Adrenal gland (tissue), 12 donors: ENCODE measurements around the gene INTS3. TPM values are rescaled to one million over a fixed set of nuclear protein-coding genes. Genes with fewer than 3 reads are reported as not detected.
"Not testable (repeated sequence)": the region's sequence is repeated elsewhere in the genome, so short reads cannot be mapped to it uniquely, and the experiment has no call there.

Experiments used
- DNase-seq, 7 donors: peaks; one replicate each; pipeline ENCODE4 v3.0.0-alpha.2; 2019 to 2020
- H3K27ac ChIP-seq, 5 donors: fragments of 200-600 bp; sonication (generic) in 4 of 5; 1 replicate in 3 of 5; 2 replicates in 2 of 5; pipeline versions ENCODE4 v1.5.1 to v1.8.0; 2016 to 2020; ENCODE audit warnings: mild to moderate bottlenecking in 1 of 5
- H3K27me3 ChIP-seq: fragments of 200-600 bp; 2 replicates; pipeline ENCODE4 v1.8.0; 2021
- H3K36me3 ChIP-seq, 2 donors: fragments of 200-600 bp; replicated peaks in 1 of 2; 1 replicate in 1 of 2; 2 replicates in 1 of 2; pipeline versions ENCODE4 v1.5.1 to v1.8.0; 2018 to 2022
- H3K4me1 ChIP-seq, 2 donors: fragments of 200-600 bp; replicated peaks in 1 of 2; 1 replicate in 1 of 2; 2 replicates in 1 of 2; pipeline versions ENCODE4 v1.5.1 to v1.8.0; 2018 to 2021
- H3K4me3 ChIP-seq, 4 donors: fragments of 200-600 bp; sonication (generic) in 3 of 4; one replicate each; pipeline ENCODE4 v1.5.1; 2016 to 2018
- H3K9me3 ChIP-seq, 3 donors: fragments of 200-600 bp; sonication (generic) in 1 of 3; replicated peaks in 1 of 3; 1 replicate in 2 of 3; 2 replicates in 1 of 3; pipeline versions ENCODE4 v1.5.1 to v1.8.0; 2016 to 2021
- CTCF ChIP-seq, 6 experiments: fragments of 450-650 bp in 4 of 6; fragments of 200-600 bp in 2 of 6; sonication (generic) in 1 of 6; IDR thresholded peaks; 1 replicate in 5 of 6; 2 replicates in 1 of 6; pipeline versions ENCODE4 v1.5.1 to v1.8.0; 2016 to 2021; ENCODE audit warnings: antibody characterized with exemption in 6 of 6, mild to moderate bottlenecking in 2 of 6, moderate library complexity in 1 of 6
- POLR2A ChIP-seq, 2 donors: fragments of 450-650 bp; IDR thresholded peaks; one replicate each; pipeline ENCODE4 v1.6.1; 2017; ENCODE audit warnings: antibody characterized with exemption in 2 of 2, mild to moderate bottlenecking in 2 of 2, moderate library complexity in 1 of 2
- WGBS, 4 donors: extraction: QIAGEN DNeasy Blood & Tissue Kit in 2 of 4; methylation state at CpG; one replicate each; pipeline versions ENCODE4 v1.1.5 to v1.1.7; 2013 to 2017; 5-methylcytosine and 5-hydroxymethylcytosine counted together
- intact Hi-C, 2 donors: fragments of 100-400 bp; cut with DNase I; formaldehyde crosslinking; loops; one replicate each; pipeline versions ENCODE4 v1.14.1 to v1.15.0; 2022 to 2023
- polyA plus RNA-seq, 3 donors: library from polyadenylated mRNA; stranded (reverse); fragments of 200-250 nt in 2 of 3; fragments of 350-450 nt in 1 of 3; fragmentation: Illumina TruSeq in 1 of 3; extraction: RNeasy Lipid Tissue Mini Kit (QIAGEN cat#74804) in 1 of 3; gene quantifications; one replicate each; pipeline ENCODE4 v1.2.3, GENCODE V29; 2013 to 2014
- total RNA-seq, 9 donors: library from RNA; depleted of rRNA in 4 of 9; stranded (reverse); fragments of >200 nt in 4 of 9; fragments of 120-200 nt in 1 of 9; fragmentation: NEBNext Ultra II Directional in 1 of 9; extraction: Animal tissue kit (Norgen Biotek cat#: 25700) in 1 of 9; gene quantifications; one replicate each; pipeline versions ENCODE4 v1.1.0 to v1.2.4, GENCODE V29; 2013 to 2023
- donor health status: healthy with polysubstance abuse.
- donor health status: Bipolar disorder and iron deficiency.
- donor health status: DM: yes; HTN: yes; CAD: no.
- donor health status: DM: no; HTN: no; CAD: no.
- donor health status: DM: no; HTN: no; CAD: no.
- donor health status: DM: yes; HTN: yes; CAD: no.

Gene INTS3
- total and polyA plus RNA-seq, 12 donors, result 40.7 to 148 (median 61.2) TPM

GRCh38 chr1:153763365-153764225 is 35.7 kb downstream of the INTS3 start:
- Histone ChIP-seq H3K27ac (peak overlapping the region in 1 of 5 donors; percentile 66), H3K9me3 (no peaks in the 10 kb centered on the region), H3K27me3 (no peaks in the 10 kb centered on the region), H3K36me3 (peaks cover 0 to 93% of the 10 kb centered on the region in 2 donors), H3K4me1 (no peaks in the 10 kb centered on the region), H3K4me3 (no peak overlapping the region)
- intact Hi-C loops, result loop anchor here (5.0 to 10.0 kb wide), 2 partner anchors 81 to 249 kb away; no protein-coding TSS in a partner anchor
- TF ChIP-seq CTCF (IDR thresholded peaks at IDR 0.05) (no peak), POLR2A (IDR thresholded peaks at IDR 0.05) (no peak)
- no peak for DNase-seq
- 68 to 78% (median 71%) methylated on average over 7 of the region's 7 CpGs for WGBS, 4 donors

- TF ChIP-seq CTCF (IDR thresholded peaks at IDR 0.05) (no peak), POLR2A (IDR thresholded peaks at IDR 0.05) (no peak)
- peaks cover 0 to 93% of the 10 kb centered on the region in 2 donors for H3K36me3 ChIP-seq
- no peaks in the 10 kb centered on the region for H3K9me3 ChIP-seq
- H3K4me1 ChIP-seq, result no peaks in the 10 kb centered on the region
- no peaks in the 10 kb centered on the region for H3K27me3 ChIP-seq
- peak overlapping the region in 1 of 5 donors; percentile 66 for H3K27ac ChIP-seq
- H3K4me3 ChIP-seq, result no peak overlapping the region
- intact Hi-C loops, result loop anchor here (5.0 to 10.0 kb wide), 2 partner anchors 82 to 250 kb away; no protein-coding TSS in a partner anchor
- 87 to 93% (median 89%) methylated on average over 2 to 5 of the region's 5 CpGs for WGBS, 4 donors
- no peak for DNase-seq
These were observed 36.5 kb downstream of the INTS3 start for GRCh38 chr1:153764310-153764709.

- H3K4me3 ChIP-seq, H3K27me3 ChIP-seq, H3K4me1 ChIP-seq, H3K9me3 ChIP-seq, DNase-seq, H3K27ac ChIP-seq: not testable (repeated sequence)
- 92 to 96% (median 93%) methylated on average over 10 of the region's 10 CpGs for WGBS, 4 donors
- intact Hi-C loops, result loop anchor here (10.0 kb wide), 1 partner anchor 252 kb away; no protein-coding TSS in a partner anchor
- peaks cover 0 to 89% of the 10 kb centered on the region in 2 donors for H3K36me3 ChIP-seq
These were observed 38.8 kb downstream of the INTS3 start for GRCh38 chr1:153766663-153767062.

- Histone ChIP-seq H3K36me3 (peaks cover 0 to 88% of the 10 kb centered on the region in 2 donors), H3K27me3 (no peaks in the 10 kb centered on the region), H3K4me3 (no peak overlapping the region), H3K9me3 (no peaks in the 10 kb centered on the region), H3K4me1 (no peaks in the 10 kb centered on the region), H3K27ac (no peak overlapping the region)
- intact Hi-C loops, result loop anchor here (10.0 kb wide), 1 partner anchor 253 kb away; no protein-coding TSS in a partner anchor
- no peak for DNase-seq
- 85 to 98% (median 94%) methylated on average over 5 to 11 of the region's 11 CpGs for WGBS, 4 donors
- TF ChIP-seq POLR2A (IDR thresholded peaks at IDR 0.05), result no peak
- TF ChIP-seq CTCF (IDR thresholded peaks at IDR 0.05), result no peak
These were observed 39.7 kb downstream of the INTS3 start for GRCh38 chr1:153767519-153767918.
